Ecto neural progenitor cell (in vitro differentiated cells): ENCODE data around the gene CCDC174.

ENCODE experiments used
- DNase-seq: peaks from one replicate; pipeline ENCODE4 v3.0.0-alpha.2; 2018; ENCODE audit warnings: low spot score

Gene CCDC174

GRCh38 chr3:14657579-14657978 is 6.0 kb downstream of the CCDC174 start:
- no peak for DNase-seq

- DNase-seq: no peak
Observed at GRCh38 chr3:14658978-14659377, 7.4 kb downstream of the CCDC174 start.

- DNase-seq: no peak
Observed at GRCh38 chr3:14660942-14661341, 9.4 kb downstream of the CCDC174 start.

GRCh38 chr3:14663396-14664135 is 12.0 kb downstream of the CCDC174 start:
- DNase-seq: no peak

- DNase-seq: no peak
Observed at GRCh38 chr3:14664170-14664569, 12.6 kb downstream of the CCDC174 start.

GRCh38 chr3:14672588-14672987 is 21.0 kb downstream of the CCDC174 start:
- no peak for DNase-seq

GRCh38 chr3:14674841-14675240 is 23.3 kb downstream of the CCDC174 start, which contains the start of gene C3orf20:
Gene C3orf20, plus strand, starts transcription at chr3:14675141. Its CDS starts 7,573 bp downstream, at chr3:14682714.
- no peak for DNase-seq

- DNase-seq: no peak
Observed at GRCh38 chr3:14676881-14677280, 25.3 kb downstream of the CCDC174 start.

GRCh38 chr3:14678015-14678503 is 26.5 kb downstream of the CCDC174 start:
- DNase-seq: no peak

GRCh38 chr3:14680115-14680514 is 28.6 kb downstream of the CCDC174 start:
- DNase-seq: no peak

- DNase-seq: no peak
Observed at GRCh38 chr3:14680716-14681115, 29.2 kb downstream of the CCDC174 start.

GRCh38 chr3:14684447-14684846 is 32.9 kb downstream of the CCDC174 start:
- DNase-seq: no peak

- DNase-seq: no peak
Observed at GRCh38 chr3:14685179-14685578, 33.6 kb downstream of the CCDC174 start.

GRCh38 chr3:14687360-14687759 is 35.8 kb downstream of the CCDC174 start:
- no peak for DNase-seq

GRCh38 chr3:14688525-14688924 is 37.0 kb downstream of the CCDC174 start:
- DNase-seq: no peak

- DNase-seq: no peak
Observed at GRCh38 chr3:14689247-14689980, 37.9 kb downstream of the CCDC174 start.

GRCh38 chr3:14691239-14691638 is 39.7 kb downstream of the CCDC174 start:
- no peak for DNase-seq

- no peak for DNase-seq
Observed at GRCh38 chr3:14691719-14692118, 40.2 kb downstream of the CCDC174 start.

GRCh38 chr3:14698601-14699244 is 47.2 kb downstream of the CCDC174 start:
- no peak for DNase-seq

- DNase-seq: no peak
Observed at GRCh38 chr3:14699643-14700042, 48.1 kb downstream of the CCDC174 start.

GRCh38 chr3:14700891-14701290 is 49.3 kb downstream of the CCDC174 start:
- DNase-seq: no peak

- no peak for DNase-seq
Observed at GRCh38 chr3:14701676-14702075, 50.1 kb downstream of the CCDC174 start.
